ENCODE results near the gene MAB21L4. TPM values are rescaled to one million over a fixed set of nuclear protein-coding genes. Genes with fewer than 3 reads are reported as not detected.

The MAB21L4 gene
- total RNA-seq, 1 donor from 2014 or later: 0.59 TPM

GRCh38 chr2:240927390-240927781 lies 31.4 kb upstream of the MAB21L4 start:
- no peak for DNase-seq (ENCODE audit: low read depth)
- Mint-ChIP-seq H3K36me3 (ENCODE audit: low read depth, unreplicated experiment) (no peaks in the 10 kb centered on the region), H3K27me3 (ENCODE audit: low read depth, unreplicated experiment) (peaks cover 33% of the 10 kb centered on the region), H3K9me3 (ENCODE audit: unreplicated experiment) (peaks cover 4% of the 10 kb centered on the region), H3K27ac (ENCODE audit: unreplicated experiment) (no peak overlapping the region), H3K4me1 (ENCODE audit: low read depth, unreplicated experiment) (no peaks in the 10 kb centered on the region), H3K4me3 (ENCODE audit: unreplicated experiment) (no peak overlapping the region)
- Histone ChIP-seq H4K20me1 (ENCODE audit: insufficient read depth, low read length) (no peaks in the 10 kb centered on the region), H3K27me3 (ENCODE audit: insufficient read depth, low read length) (peaks cover 7% of the 10 kb centered on the region), H2AFZ (ENCODE audit: low read depth, low read length) (no peak overlapping the region), H3K4me1 (ENCODE audit: insufficient read depth, low read length) (peaks cover 8% of the 10 kb centered on the region), H3K9me3 (ENCODE audit: insufficient read depth, low read depth, low read length) (no peaks in the 10 kb centered on the region), H3K79me2 (ENCODE audit: insufficient read depth, low read length) (no peaks in the 10 kb centered on the region), H3K27ac (ENCODE audit: low read depth, low read length) (no peak overlapping the region), H3K4me2 (ENCODE audit: low read length) (no peak overlapping the region), H3K36me3 (ENCODE audit: insufficient read depth, low read length) (no peaks in the 10 kb centered on the region), H3K9ac (ENCODE audit: low read length) (no peak overlapping the region), H3K4me3 (ENCODE audit: insufficient read depth, low read depth, low read length) (no peak overlapping the region)
- TF ChIP-seq EZH2 (IDR thresholded peaks at IDR 0.05; ENCODE audit: insufficient read depth, low read length): no peak
- no peak for TF ChIP-seq CTCF (IDR thresholded peaks at IDR 0.05; ENCODE audit: insufficient read depth, low read depth, low read length)
- FAIRE-seq: no peak

- peak overlapping the region; percentile 14 for H3K9ac ChIP-seq (ENCODE audit: low read length)
- no peaks in the 10 kb centered on the region for H4K20me1 ChIP-seq (ENCODE audit: insufficient read depth, low read length)
- H3K4me2 ChIP-seq (ENCODE audit: low read length): peak overlapping the region; percentile 23
- no peak overlapping the region for H2AFZ ChIP-seq (ENCODE audit: low read depth, low read length)
- H3K9me3 ChIP-seq (ENCODE audit: insufficient read depth, low read depth, low read length): no peaks in the 10 kb centered on the region
- no peak for DNase-seq (ENCODE audit: low read depth)
- H3K27me3 ChIP-seq (ENCODE audit: insufficient read depth, low read length): peaks cover 7% of the 10 kb centered on the region
- no peak overlapping the region for H3K27ac ChIP-seq (ENCODE audit: low read depth, low read length)
- no peak for TF ChIP-seq CTCF (IDR thresholded peaks at IDR 0.05; ENCODE audit: insufficient read depth, low read depth, low read length)
- TF ChIP-seq EZH2 (IDR thresholded peaks at IDR 0.05; ENCODE audit: insufficient read depth, low read length): no peak
- Mint-ChIP-seq H3K27ac (ENCODE audit: unreplicated experiment) (no peak overlapping the region), H3K27me3 (ENCODE audit: low read depth, unreplicated experiment) (peaks cover 29% of the 10 kb centered on the region), H3K4me3 (ENCODE audit: unreplicated experiment) (no peak overlapping the region), H3K9me3 (ENCODE audit: unreplicated experiment) (peaks cover 4% of the 10 kb centered on the region), H3K36me3 (ENCODE audit: low read depth, unreplicated experiment) (no peaks in the 10 kb centered on the region), H3K4me1 (ENCODE audit: low read depth, unreplicated experiment) (no peaks in the 10 kb centered on the region)
- no peaks in the 10 kb centered on the region for H3K79me2 ChIP-seq (ENCODE audit: insufficient read depth, low read length)
- H3K36me3 ChIP-seq (ENCODE audit: insufficient read depth, low read length): no peaks in the 10 kb centered on the region
- H3K4me3 ChIP-seq (ENCODE audit: insufficient read depth, low read depth, low read length): no peak overlapping the region
- peaks cover 14% of the 10 kb centered on the region for H3K4me1 ChIP-seq (ENCODE audit: insufficient read depth, low read length)
- FAIRE-seq: no peak
Observed at GRCh38 chr2:240926516-240927389, 30.8 kb upstream of the MAB21L4 start.
